Spleen (tissue), 11 donors: ENCODE results near the gene ARMC9. TPM values are rescaled to one million over a fixed set of nuclear protein-coding genes. Genes with fewer than 3 reads are reported as not detected.

Experiments
- DNase-seq: peaks from one replicate; pipeline ENCODE4 v3.0.0-alpha.2; 2020
- H3K27ac ChIP-seq, 8 donors: fragments of 200-600 bp; sonication (generic) in 7 of 8; 1 replicate in 4 of 8; 2 replicates in 4 of 8; pipeline versions ENCODE4 v1.5.0 to v1.8.0; 2016 to 2021; ENCODE audit warnings: inconsistent platforms in 4 of 8, mild to moderate bottlenecking in 4 of 8, moderate library complexity in 1 of 8
- H3K27me3 ChIP-seq, 7 donors: fragments of 200-600 bp; sonication (generic) in 6 of 7; replicated peaks in 1 of 7; 1 replicate in 4 of 7; 2 replicates in 3 of 7; pipeline versions ENCODE4 v1.5.0 to v1.8.0; 2016 to 2021; ENCODE audit warnings: inconsistent platforms in 3 of 7, mild to moderate bottlenecking in 1 of 7
- H3K36me3 ChIP-seq, 6 donors: fragments of 200-600 bp; sonication (generic) in 5 of 6; 1 replicate in 4 of 6; 2 replicates in 2 of 6; pipeline versions ENCODE4 v1.5.0 to v1.8.0; 2016 to 2021; ENCODE audit warnings: inconsistent platforms in 2 of 6
- H3K4me1 ChIP-seq, 6 donors: fragments of 200-600 bp; sonication (generic) in 5 of 6; 1 replicate in 3 of 6; 2 replicates in 3 of 6; pipeline versions ENCODE4 v1.5.0 to v1.8.0; 2016 to 2021; ENCODE audit warnings: inconsistent platforms in 3 of 6
- H3K4me3 ChIP-seq, 8 donors: fragments of 200-600 bp; sonication (generic) in 7 of 8; 1 replicate in 4 of 8; 2 replicates in 4 of 8; pipeline versions ENCODE4 v1.5.0 to v1.8.0; 2016 to 2021; ENCODE audit warnings: inconsistent platforms in 4 of 8, mild to moderate bottlenecking in 4 of 8, moderate library complexity in 2 of 8
- H3K9me3 ChIP-seq, 8 donors: fragments of 200-600 bp; sonication (generic) in 7 of 8; 1 replicate in 4 of 8; 2 replicates in 4 of 8; pipeline versions ENCODE4 v1.5.0 to v1.8.0; 2016 to 2021; ENCODE audit warnings: inconsistent platforms in 4 of 8
- POLR2A ChIP-seq, 3 donors: fragments of 450-650 bp; IDR thresholded peaks; one replicate each; pipeline ENCODE4 v1.5.1; 2017; ENCODE audit warnings: antibody characterized with exemption in 3 of 3, mild to moderate bottlenecking in 1 of 3
- POLR2AphosphoS5 ChIP-seq, 3 donors: sonication (generic); formaldehyde crosslinking; IDR thresholded peaks; one replicate each; pipeline ENCODE4 v1.5.1; 2017; ENCODE audit warnings: antibody characterized with exemption in 3 of 3
- WGBS, 5 donors: extraction: QIAGEN DNeasy Blood & Tissue Kit in 3 of 5; methylation state at CpG; one replicate each; pipeline versions ENCODE4 v1.1.5 to v1.1.7; 2013 to 2018; 5-methylcytosine and 5-hydroxymethylcytosine counted together
- intact Hi-C: fragments of 100-400 bp; cut with DNase I; formaldehyde crosslinking; loops from one replicate; pipeline ENCODE4 v1.15.0; 2023; ENCODE audit warnings: low total_unique reads
- polyA plus RNA-seq, 3 donors: library from polyadenylated mRNA; stranded (reverse); fragments of 200-250 nt; gene quantifications; one replicate each; pipeline ENCODE4 v1.2.1, GENCODE V29; 2013
- total RNA-seq, 7 donors: library from RNA; depleted of rRNA in 3 of 7; stranded (reverse); fragments of >200 nt in 3 of 7; fragmentation: NEBNext Ultra II Directional in 4 of 7; extraction: Animal tissue kit (Norgen Biotek cat#: 25700) in 4 of 7; gene quantifications; one replicate each; pipeline versions ENCODE4 v1.1.0 to v1.2.1, GENCODE V29; 2016 to 2021
- TF ChIP-seq, protein P1 (sequence below), 11 experiments: fragments of 200-600 bp in 7 of 11; fragments of 450-650 bp in 4 of 11; sonication (generic) in 4 of 11; IDR thresholded peaks in 8 of 11; conservative IDR thresholded peaks in 3 of 11; 1 replicate in 7 of 11; 2 replicates in 4 of 11; pipeline versions ENCODE4 v1.4.0 to v1.8.0; 2016 to 2021; ENCODE audit warnings: antibody characterized with exemption in 11 of 11, inconsistent platforms in 4 of 11, mild to moderate bottlenecking in 1 of 11
- donor health status: healthy with polysubstance abuse.
- donor health status: DM: no; HTN: no; CAD: no; lungs with moderate emphysema.
- donor health status: DM: no; HTN: no; CAD: no.
- donor health status: Bipolar disorder and iron deficiency.
- donor health status: healthy.
- donor health status: DM: no; HTN: no; CAD: no.
- donor health status: DM: yes; HTN: yes; CAD: no.

Gene ARMC9
- total and polyA plus RNA-seq, 10 donors: 0.83 to 8.9 (median 4.7) TPM

- TF ChIP-seq, protein P1, sequence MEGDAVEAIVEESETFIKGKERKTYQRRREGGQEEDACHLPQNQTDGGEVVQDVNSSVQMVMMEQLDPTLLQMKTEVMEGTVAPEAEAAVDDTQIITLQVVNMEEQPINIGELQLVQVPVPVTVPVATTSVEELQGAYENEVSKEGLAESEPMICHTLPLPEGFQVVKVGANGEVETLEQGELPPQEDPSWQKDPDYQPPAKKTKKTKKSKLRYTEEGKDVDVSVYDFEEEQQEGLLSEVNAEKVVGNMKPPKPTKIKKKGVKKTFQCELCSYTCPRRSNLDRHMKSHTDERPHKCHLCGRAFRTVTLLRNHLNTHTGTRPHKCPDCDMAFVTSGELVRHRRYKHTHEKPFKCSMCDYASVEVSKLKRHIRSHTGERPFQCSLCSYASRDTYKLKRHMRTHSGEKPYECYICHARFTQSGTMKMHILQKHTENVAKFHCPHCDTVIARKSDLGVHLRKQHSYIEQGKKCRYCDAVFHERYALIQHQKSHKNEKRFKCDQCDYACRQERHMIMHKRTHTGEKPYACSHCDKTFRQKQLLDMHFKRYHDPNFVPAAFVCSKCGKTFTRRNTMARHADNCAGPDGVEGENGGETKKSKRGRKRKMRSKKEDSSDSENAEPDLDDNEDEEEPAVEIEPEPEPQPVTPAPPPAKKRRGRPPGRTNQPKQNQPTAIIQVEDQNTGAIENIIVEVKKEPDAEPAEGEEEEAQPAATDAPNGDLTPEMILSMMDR (IDR thresholded peaks at IDR 0.05 in 8 of 11, conservative IDR thresholded peaks at IDR 0.05 in 3 of 11): no peak
- TF ChIP-seq POLR2A (IDR thresholded peaks at IDR 0.05) (no peak), POLR2AphosphoS5 (IDR thresholded peaks at IDR 0.05) (no peak)
- Histone ChIP-seq H3K4me3 (no peak overlapping the region), H3K9me3 (no peaks in the 10 kb centered on the region), H3K27ac (no peak overlapping the region), H3K27me3 (no peaks in the 10 kb centered on the region), H3K4me1 (peaks cover 0 to 23% (median 15%) of the 10 kb centered on the region in 6 donors), H3K36me3 (no peaks in the 10 kb centered on the region)
- 86 to 100% (median 92%) methylated on average over 3 of the region's 3 CpGs for WGBS, 5 donors
- DNase-seq: no peak
- intact Hi-C loops: no loop called here
Observed at GRCh38 chr2:231326404-231326803, 128.0 kb downstream of the ARMC9 start.

- intact Hi-C loops: no loop called here
- peaks cover 0 to 5% (median 0%) of the 10 kb centered on the region in 6 donors for H3K36me3 ChIP-seq
- TF ChIP-seq POLR2A (IDR thresholded peaks at IDR 0.05) (no peak), POLR2AphosphoS5 (IDR thresholded peaks at IDR 0.05) (no peak)
- TF ChIP-seq, protein P1 (IDR thresholded peaks at IDR 0.05 in 8 of 11, conservative IDR thresholded peaks at IDR 0.05 in 3 of 11): no peak
- H3K27ac ChIP-seq: no peak overlapping the region
- no peak overlapping the region for H3K4me3 ChIP-seq
- no peaks in the 10 kb centered on the region for H3K9me3 ChIP-seq
- DNase-seq: no peak
- WGBS, 5 donors: 83 to 98% (median 89%) methylated on average over 8 of the region's 8 CpGs
- no peaks in the 10 kb centered on the region for H3K27me3 ChIP-seq
- no peaks in the 10 kb centered on the region for H3K4me1 ChIP-seq
Observed at GRCh38 chr2:231330311-231330710, 131.9 kb downstream of the ARMC9 start.

GRCh38 chr2:231331533-231331932, 133.1 kb downstream of the ARMC9 start:
- DNase-seq: no peak
- no peaks in the 10 kb centered on the region for H3K9me3 ChIP-seq
- WGBS, 5 donors: 66 to 97% (median 82%) methylated on average over 6 to 7 of the region's 7 CpGs
- intact Hi-C loops: no loop called here
- H3K27me3 ChIP-seq: no peaks in the 10 kb centered on the region
- no peak for TF ChIP-seq POLR2AphosphoS5 (IDR thresholded peaks at IDR 0.05)
- no peak for TF ChIP-seq POLR2A (IDR thresholded peaks at IDR 0.05)
- TF ChIP-seq, protein P1 (IDR thresholded peaks at IDR 0.05 in 8 of 11, conservative IDR thresholded peaks at IDR 0.05 in 3 of 11): no peak
- no peaks in the 10 kb centered on the region for H3K4me1 ChIP-seq
- no peak overlapping the region for H3K4me3 ChIP-seq
- peaks cover 0 to 5% (median 0%) of the 10 kb centered on the region in 6 donors for H3K36me3 ChIP-seq
- H3K27ac ChIP-seq: no peak overlapping the region

DNA sequence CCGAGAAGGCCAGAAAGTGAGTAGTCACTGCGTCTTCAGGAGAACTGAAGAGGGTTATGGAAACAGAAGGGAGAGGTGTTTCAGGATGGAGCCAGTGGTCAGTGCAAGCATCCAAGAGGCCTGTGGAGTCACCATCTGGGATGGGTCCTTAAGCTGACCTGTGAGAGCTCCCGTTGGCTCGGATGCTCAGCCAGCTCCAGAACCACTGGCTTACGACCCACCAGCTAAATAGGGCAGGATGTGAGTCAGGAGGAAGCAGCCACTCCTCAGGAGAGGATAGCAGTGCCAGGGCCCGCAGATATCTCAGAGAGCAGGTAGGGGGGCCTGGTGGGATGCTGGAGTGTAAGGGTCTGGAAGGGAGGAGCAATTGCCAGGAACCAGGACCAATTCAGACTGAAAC, 134.0 kb downstream of the ARMC9 start:
- 80 to 92% (median 85%) methylated on average over 6 of the region's 6 CpGs for WGBS, 5 donors
- Histone ChIP-seq H3K27me3 (no peaks in the 10 kb centered on the region), H3K36me3 (peaks cover 0 to 5% (median 0%) of the 10 kb centered on the region in 6 donors), H3K4me1 (no peaks in the 10 kb centered on the region), H3K9me3 (no peaks in the 10 kb centered on the region), H3K27ac (no peak overlapping the region), H3K4me3 (no peak overlapping the region)
- no peak for TF ChIP-seq POLR2A (IDR thresholded peaks at IDR 0.05)
- intact Hi-C loops: no loop called here
- no peak for DNase-seq
